HEK293 (cell line): ENCODE measurements around the gene SFT2D3.

Source experiments
- CTCF ChIA-PET: fragments of 350-600 bp; formaldehyde crosslinking; extraction: SDS; loops from one replicate; lab custom pipeline; 2021; ENCODE audit warnings: antibody characterized with exemption; lab: Yijun Ruan, JAX
- POLR2A ChIA-PET: fragments of 300-600 bp; formaldehyde crosslinking; extraction: SDS; loops from one replicate; lab custom pipeline; 2020; ENCODE audit warnings: antibody characterized with exemption, inconsistent platforms; lab: Yijun Ruan, JAX
- H3K27ac ChIP-seq: fragments of 200-500 bp; sonication (Bioruptor generic); 2 replicates; pipeline ENCODE4 v1.5.1; 2014; ENCODE audit warnings: low read depth, low read length, control low read depth, inconsistent platforms; ENCODE audit errors: extremely low read depth
- H3K36me3 ChIP-seq, 2 experiments: fragments of 200-500 bp in 1 of 2; sonication (Bioruptor generic) in 1 of 2; 1 replicate in 1 of 2; 2 replicates in 1 of 2; pipeline ENCODE4 v1.5.1; 2014 to 2017; ENCODE audit warnings: inconsistent platforms in 2 of 2, low read length in 2 of 2; ENCODE audit not compliant: control insufficient read depth in 2 of 2, insufficient read depth in 1 of 2
- H3K4me1 ChIP-seq: fragments of 200-500 bp; sonication (Bioruptor generic); 2 replicates; pipeline ENCODE4 v1.5.1; 2014; ENCODE audit warnings: mild to moderate bottlenecking, low read length, inconsistent platforms; ENCODE audit not compliant: control insufficient read depth, insufficient read depth
- H3K4me3 ChIP-seq: 2 replicates; pipeline ENCODE4 v1.5.1; 2011; ENCODE audit warnings: low read depth, mild to moderate bottlenecking, control low read depth, low read length, moderate library complexity
- H3K9me3 ChIP-seq: fragments of 200-500 bp; sonication (Bioruptor generic); 2 replicates; pipeline ENCODE4 v1.5.1; 2014; ENCODE audit warnings: low read depth, low read length, inconsistent platforms; ENCODE audit not compliant: control insufficient read depth, insufficient read depth
- KLF16 ChIP-seq: fragments of 450-650 bp; formaldehyde crosslinking; IDR thresholded peaks from 2 replicates; pipeline ENCODE4 v1.5.1; 2017; ENCODE audit warnings: missing biosample characterization, missing genetic modification characterization
- KLF7 ChIP-seq: fragments of 450-650 bp; formaldehyde crosslinking; IDR thresholded peaks from 2 replicates; pipeline ENCODE4 v1.5.1; 2016; ENCODE audit warnings: missing biosample characterization, missing genetic modification characterization, borderline replicate concordance
- MEIS1 ChIP-seq: sonication (generic); formaldehyde crosslinking; IDR thresholded peaks from 2 replicates; pipeline ENCODE4 v1.8.1; 2022; ENCODE audit warnings: missing genetic modification reagents, mild to moderate bottlenecking, borderline replicate concordance
- PATZ1 ChIP-seq: fragments of 450-650 bp; formaldehyde crosslinking; IDR thresholded peaks from 2 replicates; pipeline ENCODE4 v1.5.1; 2016; ENCODE audit warnings: missing biosample characterization, missing genetic modification characterization
- SP3 ChIP-seq: fragments of 450-650 bp; formaldehyde crosslinking; IDR thresholded peaks from 2 replicates; pipeline ENCODE4 v1.5.1; 2016; ENCODE audit warnings: missing biosample characterization, missing genetic modification characterization
- ZEB2 ChIP-seq: fragments of 450-650 bp; formaldehyde crosslinking; IDR thresholded peaks from 2 replicates; pipeline ENCODE4 v1.5.1; 2016; ENCODE audit warnings: missing biosample characterization, missing genetic modification characterization
- ZNF112 ChIP-seq: fragments of 450-650 bp; formaldehyde crosslinking; IDR thresholded peaks from 2 replicates; pipeline ENCODE4 v1.5.0; 2017; ENCODE audit warnings: missing biosample characterization, missing genetic modification characterization
- ZNF280C ChIP-seq: fragments of 450-650 bp; formaldehyde crosslinking; IDR thresholded peaks from 2 replicates; pipeline ENCODE4 v1.5.1; 2016; ENCODE audit warnings: missing biosample characterization, missing genetic modification characterization
- ZNF48 ChIP-seq: fragments of 450-650 bp; formaldehyde crosslinking; IDR thresholded peaks from 2 replicates; pipeline ENCODE4 v1.5.1; 2016; ENCODE audit warnings: missing biosample characterization, missing genetic modification characterization
- ZNF501 ChIP-seq: fragments of 450-650 bp; formaldehyde crosslinking; IDR thresholded peaks from 2 replicates; pipeline ENCODE4 v1.5.1; 2016; ENCODE audit warnings: missing biosample characterization, missing genetic modification characterization
- ZNF514 ChIP-seq: fragments of 450-650 bp; formaldehyde crosslinking; IDR thresholded peaks from 2 replicates; pipeline ENCODE4 v1.5.1; 2016; ENCODE audit warnings: missing biosample characterization, missing genetic modification characterization
- ZNF548 ChIP-seq: fragments of 450-650 bp; formaldehyde crosslinking; IDR thresholded peaks from 2 replicates; pipeline ENCODE4 v1.5.1; 2016; ENCODE audit warnings: missing biosample characterization, missing genetic modification characterization
- ZNF596 ChIP-seq: fragments of 450-650 bp; IDR thresholded peaks from 2 replicates; pipeline ENCODE4 v1.5.0; 2018; ENCODE audit warnings: missing biosample characterization, mild to moderate bottlenecking, missing genetic modification characterization, moderate library complexity
- ZNF600 ChIP-seq: fragments of 450-650 bp; formaldehyde crosslinking; IDR thresholded peaks from 2 replicates; pipeline ENCODE4 v1.5.1; 2016; ENCODE audit warnings: missing biosample characterization, missing genetic modification characterization
- ZNF629 ChIP-seq: fragments of 450-650 bp; formaldehyde crosslinking; IDR thresholded peaks from 2 replicates; pipeline ENCODE4 v1.5.1; 2017; ENCODE audit warnings: missing biosample characterization, missing genetic modification characterization
- ZNF692 ChIP-seq: fragments of 450-650 bp; formaldehyde crosslinking; IDR thresholded peaks from 2 replicates; pipeline ENCODE4 v1.5.1; 2016; ENCODE audit warnings: missing biosample characterization, missing genetic modification characterization
- ZNF701 ChIP-seq: fragments of 450-650 bp; formaldehyde crosslinking; IDR thresholded peaks from 2 replicates; pipeline ENCODE4 v1.5.1; 2016; ENCODE audit warnings: missing biosample characterization, missing genetic modification characterization
- ZNF777 ChIP-seq: fragments of 450-650 bp; formaldehyde crosslinking; IDR thresholded peaks from 2 replicates; pipeline ENCODE4 v1.5.1; 2017; ENCODE audit warnings: missing biosample characterization, missing genetic modification characterization, borderline replicate concordance
- TF ChIP-seq, protein P1 (sequence below): fragments of 450-650 bp; formaldehyde crosslinking; IDR thresholded peaks from 2 replicates; pipeline ENCODE4 v1.5.1; 2016; ENCODE audit warnings: missing biosample characterization, missing genetic modification characterization
- TF ChIP-seq, protein P2 (sequence below): fragments of 450-650 bp; formaldehyde crosslinking; IDR thresholded peaks from 2 replicates; pipeline ENCODE4 v1.5.1; 2016; ENCODE audit warnings: missing biosample characterization, missing genetic modification characterization

The SFT2D3 gene

GRCh38 chr2:127739800-127740199 lies 38.5 kb downstream of the SFT2D3 start:
- POLR2A ChIA-PET, result no interaction called here
- TF ChIP-seq, protein P1, sequence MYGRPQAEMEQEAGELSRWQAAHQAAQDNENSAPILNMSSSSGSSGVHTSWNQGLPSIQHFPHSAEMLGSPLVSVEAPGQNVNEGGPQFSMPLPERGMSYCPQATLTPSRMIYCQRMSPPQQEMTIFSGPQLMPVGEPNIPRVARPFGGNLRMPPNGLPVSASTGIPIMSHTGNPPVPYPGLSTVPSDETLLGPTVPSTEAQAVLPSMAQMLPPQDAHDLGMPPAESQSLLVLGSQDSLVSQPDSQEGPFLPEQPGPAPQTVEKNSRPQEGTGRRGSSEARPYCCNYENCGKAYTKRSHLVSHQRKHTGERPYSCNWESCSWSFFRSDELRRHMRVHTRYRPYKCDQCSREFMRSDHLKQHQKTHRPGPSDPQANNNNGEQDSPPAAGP, result no peak
- TF ChIP-seq ZNF629 (tag by site-specific recombination), result no peak
- no peak for TF ChIP-seq ZNF777 (tag by site-specific recombination)
- no peak for TF ChIP-seq ZNF596 (tag by site-specific recombination)
- TF ChIP-seq ZNF692 (tag by site-specific recombination), result no peak
- no peak for TF ChIP-seq ZNF112 (tag by site-specific recombination)
- TF ChIP-seq ZEB2 (tag by site-specific recombination), result no peak
- TF ChIP-seq ZNF701, result no peak
- no peak for TF ChIP-seq ZNF548
- TF ChIP-seq SP3 (tag by site-specific recombination), result no peak
- no peak for TF ChIP-seq MEIS1 (CRISPR knock-in tag)
- TF ChIP-seq KLF7 (tag by site-specific recombination), result no peak
- TF ChIP-seq, protein P2, sequence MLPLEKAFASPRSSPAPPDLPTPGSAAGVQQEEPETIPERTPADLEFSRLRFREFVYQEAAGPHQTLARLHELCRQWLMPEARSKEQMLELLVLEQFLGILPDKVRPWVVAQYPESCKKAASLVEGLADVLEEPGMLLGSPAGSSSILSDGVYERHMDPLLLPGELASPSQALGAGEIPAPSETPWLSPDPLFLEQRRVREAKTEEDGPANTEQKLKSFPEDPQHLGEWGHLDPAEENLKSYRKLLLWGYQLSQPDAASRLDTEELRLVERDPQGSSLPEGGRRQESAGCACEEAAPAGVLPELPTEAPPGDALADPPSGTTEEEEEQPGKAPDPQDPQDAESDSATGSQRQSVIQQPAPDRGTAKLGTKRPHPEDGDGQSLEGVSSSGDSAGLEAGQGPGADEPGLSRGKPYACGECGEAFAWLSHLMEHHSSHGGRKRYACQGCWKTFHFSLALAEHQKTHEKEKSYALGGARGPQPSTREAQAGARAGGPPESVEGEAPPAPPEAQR (tag by site-specific recombination), result no peak
- H3K36me3 ChIP-seq, result peaks cover 3 to 41% of the 10 kb centered on the region in 2 experiments; a peak in 2 of 3 replicates
- no peak overlapping the region for H3K4me3 ChIP-seq
- no peak overlapping the region for H3K27ac ChIP-seq
- H3K9me3 ChIP-seq, result no peaks in the 10 kb centered on the region
- no peaks in the 10 kb centered on the region for H3K4me1 ChIP-seq
- CTCF ChIA-PET, result interaction anchor here (0.6 to 0.7 kb wide), 2 partner anchors 36 to 584 kb away, joined by 3 to 4 read pairs; no protein-coding TSS in a partner anchor

DNA sequence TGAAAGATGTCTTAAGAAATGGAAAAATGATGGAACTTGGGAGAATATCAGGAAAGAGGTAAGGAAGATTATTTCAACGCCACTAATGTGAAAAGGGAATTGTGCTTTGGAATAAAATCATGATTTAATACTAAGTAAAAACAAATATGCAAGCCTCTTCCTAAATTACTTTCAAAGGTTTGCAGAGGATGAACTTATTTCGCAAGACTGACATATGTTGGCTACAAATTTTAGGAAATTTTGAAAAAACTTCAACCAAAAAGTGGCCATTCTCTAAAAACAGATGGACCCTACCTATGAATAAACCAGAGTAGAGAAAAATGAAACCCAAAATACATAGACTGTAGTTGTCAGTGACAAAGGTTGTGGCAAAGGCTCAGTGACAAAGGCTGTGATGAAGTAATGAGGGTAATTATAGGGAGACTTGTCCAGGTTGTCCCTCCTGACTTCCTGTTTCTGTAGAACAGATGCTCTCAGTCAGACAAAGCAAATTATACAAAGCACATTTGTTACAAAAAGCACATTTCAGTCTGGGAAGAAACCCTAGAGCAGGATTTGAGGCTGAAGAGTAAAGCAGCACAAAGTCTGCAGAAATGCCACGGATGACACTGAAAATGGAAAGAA lies 39.5 kb downstream of the SFT2D3 start:
- no peak overlapping the region for H3K27ac ChIP-seq
- H3K36me3 ChIP-seq, result peaks cover 3 to 45% of the 10 kb centered on the region in 2 experiments
- peaks cover 3% of the 10 kb centered on the region; the same call in 1 of the 2 replicates for H3K4me1 ChIP-seq
- CTCF ChIA-PET, result interaction anchor here (0.6 kb wide), 1 partner anchor 37 kb away, joined by 4 read pairs; no protein-coding TSS in a partner anchor
- no peak overlapping the region for H3K4me3 ChIP-seq
- no peak for TF ChIP-seq ZNF501
- POLR2A ChIA-PET, result no interaction called here
- no peaks in the 10 kb centered on the region for H3K9me3 ChIP-seq

DNA sequence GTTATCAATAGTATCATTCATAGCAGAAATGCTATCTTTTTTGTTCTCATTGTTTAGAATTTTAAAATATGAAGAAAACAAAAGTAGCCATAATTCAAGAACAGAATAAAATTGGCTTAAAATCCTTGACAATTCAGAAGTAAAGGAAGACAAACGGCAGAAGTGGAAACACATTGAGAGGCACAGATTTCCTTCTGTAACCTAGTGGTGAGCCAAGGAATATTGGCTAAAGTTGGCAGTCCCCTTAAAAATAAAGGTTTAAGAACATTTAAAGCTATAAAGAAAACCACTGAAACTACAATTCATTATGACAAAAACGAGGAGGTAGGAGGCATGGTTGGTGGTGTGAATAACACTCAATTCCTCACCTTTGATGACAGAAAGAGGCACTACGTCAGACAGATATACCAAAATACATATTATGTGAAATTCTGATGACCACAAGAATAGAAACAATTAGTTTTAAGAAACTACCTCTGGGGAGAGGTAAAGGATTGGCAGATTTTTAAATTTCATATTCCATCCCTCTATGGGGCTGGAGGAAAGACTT lies 42.3 kb downstream of the SFT2D3 start:
- Histone ChIP-seq H3K27ac (no peak overlapping the region), H3K9me3 (no peaks in the 10 kb centered on the region), H3K4me1 (peaks cover 3% of the 10 kb centered on the region; the same call in 1 of the 2 replicates), H3K36me3 (peaks cover 3 to 46% of the 10 kb centered on the region in 2 experiments), H3K4me3 (no peak overlapping the region)
- POLR2A ChIA-PET, result no interaction called here
- CTCF ChIA-PET, result interaction anchor here (0.8 kb wide), 1 partner anchor 20 kb away, joined by 4 read pairs; no protein-coding TSS in a partner anchor
- no peak for TF ChIP-seq KLF7 (tag by site-specific recombination)
- no peak for TF ChIP-seq ZNF600
- TF ChIP-seq ZNF48, result no peak
- TF ChIP-seq PATZ1 (tag by site-specific recombination), result no peak
- TF ChIP-seq ZNF280C (tag by site-specific recombination), result no peak
- TF ChIP-seq KLF16 (tag by site-specific recombination), result no peak
- no peak for TF ChIP-seq ZNF514 (tag by site-specific recombination)
